GM23338 (cell line): ENCODE measurements around the gene ANTXR1. TPM values are rescaled to one million over a fixed set of nuclear protein-coding genes. Genes with fewer than 3 reads are reported as not detected.

Experiments used
- ATAC-seq: fragments of 200-7000 bp; cut with Tn5 transposase; 3 replicates; pipeline ENCODE4 v1.9.1; 2020
- DNase-seq: peaks from one replicate; pipeline ENCODE4 v3.0.0-alpha.2; 2015; ENCODE audit warnings: low spot score
- H2AFZ ChIP-seq: fragments of 200-600 bp; sonication (generic); 2 replicates; pipeline ENCODE4 v1.8.0; 2016; ENCODE audit warnings: antibody characterized with exemption, mild to moderate bottlenecking, moderate library complexity
- H3F3A ChIP-seq: fragments of 200-600 bp; sonication (generic); replicated peaks from 2 replicates; pipeline ENCODE4 v1.8.0; 2017; ENCODE audit warnings: antibody characterized with exemption, mixed run types, low read depth
- H3K27ac ChIP-seq: fragments of 200-600 bp; sonication (generic); 2 replicates; pipeline ENCODE4 v1.6.1; 2016; ENCODE audit warnings: low read depth
- H3K27me3 ChIP-seq: fragments of 200-600 bp; sonication (generic); 2 replicates; pipeline ENCODE4 v1.8.0; 2016; ENCODE audit warnings: mild to moderate bottlenecking, mixed run types, moderate library complexity; ENCODE audit not compliant: insufficient read depth
- H3K36me3 ChIP-seq: fragments of 200-600 bp; sonication (generic); 2 replicates; pipeline ENCODE4 v1.8.0; 2016; ENCODE audit warnings: mild to moderate bottlenecking; ENCODE audit not compliant: insufficient read depth
- H3K4me1 ChIP-seq: fragments of 200-600 bp; sonication (generic); 2 replicates; pipeline ENCODE4 v1.8.0; 2016; ENCODE audit warnings: mild to moderate bottlenecking, moderate library complexity; ENCODE audit not compliant: insufficient read depth
- H3K4me2 ChIP-seq: fragments of 200-600 bp; sonication (generic); 2 replicates; pipeline ENCODE4 v1.7.1; 2017; ENCODE audit warnings: mixed run types
- H3K4me3 ChIP-seq: fragments of 200-600 bp; sonication (generic); 2 replicates; pipeline ENCODE4 v1.6.1; 2016; ENCODE audit warnings: mixed run types
- H3K79me2 ChIP-seq: fragments of 200-600 bp; sonication (generic); replicated peaks from 2 replicates; pipeline ENCODE4 v1.8.0; 2017; ENCODE audit warnings: mild to moderate bottlenecking; ENCODE audit not compliant: insufficient read depth
- H3K9me2 ChIP-seq: fragments of 200-600 bp; sonication (generic); 2 replicates; pipeline ENCODE4 v1.8.0; 2017; ENCODE audit not compliant: insufficient read depth
- H4K20me1 ChIP-seq: fragments of 200-600 bp; sonication (generic); replicated peaks from 2 replicates; pipeline ENCODE4 v1.8.0; 2017; ENCODE audit warnings: mild to moderate bottlenecking; ENCODE audit not compliant: insufficient read depth
- H3K27ac Mint-ChIP-seq: 2 replicates; pipeline ENCODE4 v1.8.0; 2020; ENCODE audit warnings: inconsistent platforms, mild to moderate bottlenecking, moderate library complexity, mixed read lengths
- H3K27me3 Mint-ChIP-seq: 3 replicates; pipeline ENCODE4 v1.8.0; 2022; ENCODE audit warnings: low read depth, mild to moderate bottlenecking, moderate library complexity, mixed read lengths, inconsistent platforms; ENCODE audit not compliant: insufficient read depth, poor library complexity
- H3K36me3 Mint-ChIP-seq: 3 replicates; pipeline ENCODE4 v1.8.0; 2021; ENCODE audit warnings: low read depth, mild to moderate bottlenecking, inconsistent platforms, moderate library complexity, mixed read lengths
- H3K4me1 Mint-ChIP-seq: 3 replicates; pipeline ENCODE4 v1.8.0; 2020; ENCODE audit warnings: mild to moderate bottlenecking, inconsistent platforms, mixed read lengths
- H3K4me3 Mint-ChIP-seq: 3 replicates; pipeline ENCODE4 v1.8.0; 2021; ENCODE audit warnings: moderate library complexity, mild to moderate bottlenecking, inconsistent platforms, mixed read lengths
- H3K9me3 Mint-ChIP-seq: 3 replicates; pipeline ENCODE4 v1.8.0; 2020; ENCODE audit warnings: moderate library complexity, mild to moderate bottlenecking, inconsistent platforms, mixed read lengths
- CREB1 ChIP-seq: fragments of 250-450 bp; sonication (Bioruptor Pico); IDR thresholded peaks from 2 replicates; pipeline ENCODE4 v1.5.0; 2020; ENCODE audit warnings: low read depth, mild to moderate bottlenecking, moderate library complexity
- EZH2 ChIP-seq: fragments of 200-600 bp; sonication (generic); IDR thresholded peaks from one replicate; pipeline ENCODE4 v1.8.0; 2017; ENCODE audit warnings: antibody characterized with exemption, mild to moderate bottlenecking, low read depth; ENCODE audit not compliant: unreplicated experiment
- EZH2phosphoT487 ChIP-seq: fragments of 200-600 bp; sonication (generic); IDR thresholded peaks from one replicate; pipeline ENCODE4 v1.8.1; 2018; ENCODE audit warnings: antibody characterized with exemption; ENCODE audit not compliant: unreplicated experiment
- JUNB ChIP-seq: IDR thresholded peaks from one replicate; pipeline ENCODE4 v1.6.1; 2016; ENCODE audit warnings: antibody characterized with exemption; ENCODE audit not compliant: unreplicated experiment
- NANOG ChIP-seq: IDR thresholded peaks from 2 replicates; pipeline ENCODE4 v1.6.1; 2016; ENCODE audit warnings: antibody characterized with exemption, borderline replicate concordance
- POLR2AphosphoS5 ChIP-seq: IDR thresholded peaks from 2 replicates; pipeline ENCODE4 v1.6.1; 2016; ENCODE audit warnings: antibody characterized with exemption, low read depth
- STAT1 ChIP-seq: IDR thresholded peaks from one replicate; pipeline ENCODE4 v1.6.1; 2016; ENCODE audit warnings: antibody characterized with exemption; ENCODE audit not compliant: unreplicated experiment
- ZNF114 ChIP-seq: fragments of 250-450 bp; sonication (Bioruptor Pico); IDR thresholded peaks from 2 replicates; pipeline ENCODE4 v1.5.0; 2020; ENCODE audit warnings: mild to moderate bottlenecking, moderate library complexity
- ZNF331 ChIP-seq: fragments of 250-450 bp; sonication (Bioruptor Pico); IDR thresholded peaks from 2 replicates; pipeline ENCODE4 v1.5.0; 2020; ENCODE audit warnings: low read depth, mild to moderate bottlenecking, moderate library complexity
- polyA plus RNA-seq: library from polyadenylated mRNA; unstranded; fragments of >200 nt; fragmentation: Nextera tagmentation; extraction: Ambion mirVana; gene quantifications from 2 replicates; pipeline ENCODE4 v1.2.1, GENCODE V29; 2016
- total RNA-seq: library from RNA; depleted of rRNA; stranded (reverse); fragments of >200 nt; shearing (Covaris generic); gene quantifications from 2 replicates; pipeline ENCODE4 v1.2.3, GENCODE V29; 2014
- TF ChIP-seq, protein P1 (sequence below), 2 experiments: fragments of 200-600 bp in 1 of 2; sonication (generic) in 1 of 2; conservative IDR thresholded peaks; 2 replicates each; pipeline versions ENCODE4 v1.5.1 to v1.6.1; 2016 to 2017; ENCODE audit warnings: antibody characterized with exemption in 2 of 2, low read depth in 2 of 2, mild to moderate bottlenecking in 2 of 2, moderate library complexity in 1 of 2
- TF ChIP-seq, protein P2 (sequence below): IDR thresholded peaks from one replicate; pipeline ENCODE4 v1.6.1; 2018; ENCODE audit warnings: antibody characterized with exemption; ENCODE audit not compliant: unreplicated experiment
- TF ChIP-seq, protein P3 (sequence below): IDR thresholded peaks from 2 replicates; pipeline ENCODE4 v1.6.1; 2016; ENCODE audit warnings: antibody characterized with exemption
- TF ChIP-seq, protein P4 (sequence below): fragments of 250-450 bp; sonication (Bioruptor Pico); IDR thresholded peaks from 2 replicates; pipeline ENCODE4 v1.5.0; 2020; ENCODE audit warnings: mild to moderate bottlenecking, moderate library complexity

The ANTXR1 gene
- total and polyA plus RNA-seq, 2 experiments from 2014 or later = 16.1 to 23.1 TPM

DNA sequence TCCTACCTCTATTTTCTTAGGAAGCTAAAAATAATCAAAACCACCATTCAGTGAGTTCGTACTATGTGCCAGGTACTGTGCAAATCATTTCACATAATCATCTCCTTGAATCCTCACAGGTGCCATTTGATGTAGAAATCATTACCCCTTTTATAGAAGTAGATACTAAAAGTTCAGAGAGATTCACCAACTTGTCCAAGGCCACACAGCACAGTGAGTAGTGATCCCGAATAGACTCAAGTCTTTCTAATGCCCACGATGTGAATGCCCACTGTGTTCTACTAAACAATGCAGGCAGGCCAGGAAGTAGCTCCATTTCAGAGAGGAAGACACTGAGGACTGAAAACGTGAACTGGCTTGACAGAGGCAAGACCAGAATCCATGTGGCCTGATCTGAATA is 68.8 kb downstream of the ANTXR1 start:
- Mint-ChIP-seq H3K4me3 (no peak overlapping the region), H3K27ac (no peak overlapping the region), H3K27me3 (no peaks in the 10 kb centered on the region), H3K4me1 (peaks cover 12% of the 10 kb centered on the region; the same call in 2 of the 3 replicates), H3K9me3 (no peaks in the 10 kb centered on the region), H3K36me3 (peaks cover 23% of the 10 kb centered on the region)
- TF ChIP-seq POLR2AphosphoS5 (no peak), EZH2phosphoT487 (no peak), JUNB (no peak), EZH2 (no peak), STAT1 (no peak), ZNF331 (no peak), ZNF114 (no peak), NANOG (no peak), CREB1 (CRISPR knock-in tag) (no peak)
- TF ChIP-seq, protein P1, sequence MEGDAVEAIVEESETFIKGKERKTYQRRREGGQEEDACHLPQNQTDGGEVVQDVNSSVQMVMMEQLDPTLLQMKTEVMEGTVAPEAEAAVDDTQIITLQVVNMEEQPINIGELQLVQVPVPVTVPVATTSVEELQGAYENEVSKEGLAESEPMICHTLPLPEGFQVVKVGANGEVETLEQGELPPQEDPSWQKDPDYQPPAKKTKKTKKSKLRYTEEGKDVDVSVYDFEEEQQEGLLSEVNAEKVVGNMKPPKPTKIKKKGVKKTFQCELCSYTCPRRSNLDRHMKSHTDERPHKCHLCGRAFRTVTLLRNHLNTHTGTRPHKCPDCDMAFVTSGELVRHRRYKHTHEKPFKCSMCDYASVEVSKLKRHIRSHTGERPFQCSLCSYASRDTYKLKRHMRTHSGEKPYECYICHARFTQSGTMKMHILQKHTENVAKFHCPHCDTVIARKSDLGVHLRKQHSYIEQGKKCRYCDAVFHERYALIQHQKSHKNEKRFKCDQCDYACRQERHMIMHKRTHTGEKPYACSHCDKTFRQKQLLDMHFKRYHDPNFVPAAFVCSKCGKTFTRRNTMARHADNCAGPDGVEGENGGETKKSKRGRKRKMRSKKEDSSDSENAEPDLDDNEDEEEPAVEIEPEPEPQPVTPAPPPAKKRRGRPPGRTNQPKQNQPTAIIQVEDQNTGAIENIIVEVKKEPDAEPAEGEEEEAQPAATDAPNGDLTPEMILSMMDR (conservative IDR thresholded peaks at IDR 0.05; ENCODE audit: low read depth in 2 of 2) = no peak
- TF ChIP-seq, protein P2, sequence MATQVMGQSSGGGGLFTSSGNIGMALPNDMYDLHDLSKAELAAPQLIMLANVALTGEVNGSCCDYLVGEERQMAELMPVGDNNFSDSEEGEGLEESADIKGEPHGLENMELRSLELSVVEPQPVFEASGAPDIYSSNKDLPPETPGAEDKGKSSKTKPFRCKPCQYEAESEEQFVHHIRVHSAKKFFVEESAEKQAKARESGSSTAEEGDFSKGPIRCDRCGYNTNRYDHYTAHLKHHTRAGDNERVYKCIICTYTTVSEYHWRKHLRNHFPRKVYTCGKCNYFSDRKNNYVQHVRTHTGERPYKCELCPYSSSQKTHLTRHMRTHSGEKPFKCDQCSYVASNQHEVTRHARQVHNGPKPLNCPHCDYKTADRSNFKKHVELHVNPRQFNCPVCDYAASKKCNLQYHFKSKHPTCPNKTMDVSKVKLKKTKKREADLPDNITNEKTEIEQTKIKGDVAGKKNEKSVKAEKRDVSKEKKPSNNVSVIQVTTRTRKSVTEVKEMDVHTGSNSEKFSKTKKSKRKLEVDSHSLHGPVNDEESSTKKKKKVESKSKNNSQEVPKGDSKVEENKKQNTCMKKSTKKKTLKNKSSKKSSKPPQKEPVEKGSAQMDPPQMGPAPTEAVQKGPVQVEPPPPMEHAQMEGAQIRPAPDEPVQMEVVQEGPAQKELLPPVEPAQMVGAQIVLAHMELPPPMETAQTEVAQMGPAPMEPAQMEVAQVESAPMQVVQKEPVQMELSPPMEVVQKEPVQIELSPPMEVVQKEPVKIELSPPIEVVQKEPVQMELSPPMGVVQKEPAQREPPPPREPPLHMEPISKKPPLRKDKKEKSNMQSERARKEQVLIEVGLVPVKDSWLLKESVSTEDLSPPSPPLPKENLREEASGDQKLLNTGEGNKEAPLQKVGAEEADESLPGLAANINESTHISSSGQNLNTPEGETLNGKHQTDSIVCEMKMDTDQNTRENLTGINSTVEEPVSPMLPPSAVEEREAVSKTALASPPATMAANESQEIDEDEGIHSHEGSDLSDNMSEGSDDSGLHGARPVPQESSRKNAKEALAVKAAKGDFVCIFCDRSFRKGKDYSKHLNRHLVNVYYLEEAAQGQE = no peak
- TF ChIP-seq, protein P3, sequence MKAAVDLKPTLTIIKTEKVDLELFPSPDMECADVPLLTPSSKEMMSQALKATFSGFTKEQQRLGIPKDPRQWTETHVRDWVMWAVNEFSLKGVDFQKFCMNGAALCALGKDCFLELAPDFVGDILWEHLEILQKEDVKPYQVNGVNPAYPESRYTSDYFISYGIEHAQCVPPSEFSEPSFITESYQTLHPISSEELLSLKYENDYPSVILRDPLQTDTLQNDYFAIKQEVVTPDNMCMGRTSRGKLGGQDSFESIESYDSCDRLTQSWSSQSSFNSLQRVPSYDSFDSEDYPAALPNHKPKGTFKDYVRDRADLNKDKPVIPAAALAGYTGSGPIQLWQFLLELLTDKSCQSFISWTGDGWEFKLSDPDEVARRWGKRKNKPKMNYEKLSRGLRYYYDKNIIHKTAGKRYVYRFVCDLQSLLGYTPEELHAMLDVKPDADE = no peak
- TF ChIP-seq, protein P4, sequence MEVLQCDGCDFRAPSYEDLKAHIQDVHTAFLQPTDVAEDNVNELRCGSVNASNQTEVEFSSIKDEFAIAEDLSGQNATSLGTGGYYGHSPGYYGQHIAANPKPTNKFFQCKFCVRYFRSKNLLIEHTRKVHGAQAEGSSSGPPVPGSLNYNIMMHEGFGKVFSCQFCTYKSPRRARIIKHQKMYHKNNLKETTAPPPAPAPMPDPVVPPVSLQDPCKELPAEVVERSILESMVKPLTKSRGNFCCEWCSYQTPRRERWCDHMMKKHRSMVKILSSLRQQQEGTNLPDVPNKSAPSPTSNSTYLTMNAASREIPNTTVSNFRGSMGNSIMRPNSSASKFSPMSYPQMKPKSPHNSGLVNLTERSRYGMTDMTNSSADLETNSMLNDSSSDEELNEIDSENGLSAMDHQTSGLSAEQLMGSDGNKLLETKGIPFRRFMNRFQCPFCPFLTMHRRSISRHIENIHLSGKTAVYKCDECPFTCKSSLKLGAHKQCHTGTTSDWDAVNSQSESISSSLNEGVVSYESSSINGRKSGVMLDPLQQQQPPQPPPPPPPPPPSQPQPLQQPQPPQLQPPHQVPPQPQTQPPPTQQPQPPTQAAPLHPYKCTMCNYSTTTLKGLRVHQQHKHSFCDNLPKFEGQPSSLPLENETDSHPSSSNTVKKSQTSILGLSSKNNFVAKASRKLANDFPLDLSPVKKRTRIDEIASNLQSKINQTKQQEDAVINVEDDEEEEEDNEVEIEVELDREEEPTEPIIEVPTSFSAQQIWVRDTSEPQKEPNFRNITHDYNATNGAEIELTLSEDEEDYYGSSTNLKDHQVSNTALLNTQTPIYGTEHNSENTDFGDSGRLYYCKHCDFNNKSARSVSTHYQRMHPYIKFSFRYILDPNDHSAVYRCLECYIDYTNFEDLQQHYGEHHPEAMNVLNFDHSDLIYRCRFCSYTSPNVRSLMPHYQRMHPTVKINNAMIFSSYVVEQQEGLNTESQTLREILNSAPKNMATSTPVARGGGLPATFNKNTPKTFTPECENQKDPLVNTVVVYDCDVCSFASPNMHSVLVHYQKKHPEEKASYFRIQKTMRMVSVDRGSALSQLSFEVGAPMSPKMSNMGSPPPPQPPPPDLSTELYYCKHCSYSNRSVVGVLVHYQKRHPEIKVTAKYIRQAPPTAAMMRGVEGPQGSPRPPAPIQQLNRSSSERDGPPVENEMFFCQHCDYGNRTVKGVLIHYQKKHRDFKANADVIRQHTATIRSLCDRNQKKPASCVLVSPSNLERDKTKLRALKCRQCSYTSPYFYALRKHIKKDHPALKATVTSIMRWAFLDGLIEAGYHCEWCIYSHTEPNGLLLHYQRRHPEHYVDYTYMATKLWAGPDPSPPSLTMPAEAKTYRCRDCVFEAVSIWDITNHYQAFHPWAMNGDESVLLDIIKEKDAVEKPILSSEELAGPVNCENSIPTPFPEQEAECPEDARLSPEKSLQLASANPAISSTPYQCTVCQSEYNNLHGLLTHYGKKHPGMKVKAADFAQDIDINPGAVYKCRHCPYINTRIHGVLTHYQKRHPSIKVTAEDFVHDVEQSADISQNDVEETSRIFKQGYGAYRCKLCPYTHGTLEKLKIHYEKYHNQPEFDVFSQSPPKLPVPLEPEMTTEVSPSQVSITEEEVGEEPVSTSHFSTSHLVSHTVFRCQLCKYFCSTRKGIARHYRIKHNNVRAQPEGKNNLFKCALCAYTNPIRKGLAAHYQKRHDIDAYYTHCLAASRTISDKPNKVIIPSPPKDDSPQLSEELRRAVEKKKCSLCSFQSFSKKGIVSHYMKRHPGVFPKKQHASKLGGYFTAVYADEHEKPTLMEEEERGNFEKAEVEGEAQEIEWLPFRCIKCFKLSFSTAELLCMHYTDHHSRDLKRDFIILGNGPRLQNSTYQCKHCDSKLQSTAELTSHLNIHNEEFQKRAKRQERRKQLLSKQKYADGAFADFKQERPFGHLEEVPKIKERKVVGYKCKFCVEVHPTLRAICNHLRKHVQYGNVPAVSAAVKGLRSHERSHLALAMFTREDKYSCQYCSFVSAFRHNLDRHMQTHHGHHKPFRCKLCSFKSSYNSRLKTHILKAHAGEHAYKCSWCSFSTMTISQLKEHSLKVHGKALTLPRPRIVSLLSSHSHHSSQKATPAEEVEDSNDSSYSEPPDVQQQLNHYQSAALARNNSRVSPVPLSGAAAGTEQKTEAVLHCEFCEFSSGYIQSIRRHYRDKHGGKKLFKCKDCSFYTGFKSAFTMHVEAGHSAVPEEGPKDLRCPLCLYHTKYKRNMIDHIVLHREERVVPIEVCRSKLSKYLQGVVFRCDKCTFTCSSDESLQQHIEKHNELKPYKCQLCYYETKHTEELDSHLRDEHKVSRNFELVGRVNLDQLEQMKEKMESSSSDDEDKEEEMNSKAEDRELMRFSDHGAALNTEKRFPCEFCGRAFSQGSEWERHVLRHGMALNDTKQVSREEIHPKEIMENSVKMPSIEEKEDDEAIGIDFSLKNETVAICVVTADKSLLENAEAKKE (CRISPR knock-in tag) = no peak
- Histone ChIP-seq H3K27ac (no peak overlapping the region), H3K79me2 (no peaks in the 10 kb centered on the region), H3K36me3 (peaks cover 6% of the 10 kb centered on the region; the same call in 1 of the 2 replicates), H4K20me1 (no peaks in the 10 kb centered on the region), H3F3A (no peaks in the 10 kb centered on the region), H3K9me2 (no peaks in the 10 kb centered on the region), H3K4me2 (no peak overlapping the region), H2AFZ (no peak overlapping the region), H3K4me1 (no peaks in the 10 kb centered on the region; the same call in 1 of the 2 replicates), H3K4me3 (no peak overlapping the region), H3K27me3 (no peaks in the 10 kb centered on the region)
- DNase-seq = no peak
- no peak for ATAC-seq
